Upper lobe of left lung (tissue), 4 donors: ENCODE measurements around the gene KRTAP10-11.

Source experiments
- POLR2AphosphoS5 ChIP-seq, 2 donors: sonication (generic); formaldehyde crosslinking; IDR thresholded peaks; one replicate each; pipeline ENCODE4 v1.5.1; 2017; ENCODE audit warnings: antibody characterized with exemption in 2 of 2
- TF ChIP-seq, protein P1 (sequence below), 6 experiments: fragments of 450-650 bp in 4 of 6; fragments of 200-600 bp in 2 of 6; sonication (generic) in 2 of 6; IDR thresholded peaks; one replicate each; pipeline ENCODE4 v1.5.1; 2016 to 2019; ENCODE audit warnings: antibody characterized with exemption in 6 of 6

DNA sequence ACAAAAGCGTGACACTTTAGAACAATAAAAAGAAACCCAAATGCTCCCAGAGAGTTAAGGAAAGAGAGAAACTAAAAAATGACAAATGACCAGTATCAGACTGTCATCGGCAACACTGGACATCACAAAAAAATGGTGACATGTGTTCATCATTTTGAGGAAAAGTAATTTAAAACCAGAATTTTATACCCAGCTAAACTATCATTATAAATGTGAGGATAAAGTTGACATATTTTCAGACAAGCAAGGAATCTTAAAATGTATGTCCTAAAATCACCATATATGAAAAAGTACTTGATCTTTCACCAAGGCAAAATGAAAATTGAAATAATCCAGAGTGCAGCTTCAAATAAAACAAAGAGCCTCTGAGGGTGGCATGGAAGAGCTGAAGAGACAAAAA, 1.3 kb upstream of the KRTAP10-11 start:
- TF ChIP-seq, protein P1, sequence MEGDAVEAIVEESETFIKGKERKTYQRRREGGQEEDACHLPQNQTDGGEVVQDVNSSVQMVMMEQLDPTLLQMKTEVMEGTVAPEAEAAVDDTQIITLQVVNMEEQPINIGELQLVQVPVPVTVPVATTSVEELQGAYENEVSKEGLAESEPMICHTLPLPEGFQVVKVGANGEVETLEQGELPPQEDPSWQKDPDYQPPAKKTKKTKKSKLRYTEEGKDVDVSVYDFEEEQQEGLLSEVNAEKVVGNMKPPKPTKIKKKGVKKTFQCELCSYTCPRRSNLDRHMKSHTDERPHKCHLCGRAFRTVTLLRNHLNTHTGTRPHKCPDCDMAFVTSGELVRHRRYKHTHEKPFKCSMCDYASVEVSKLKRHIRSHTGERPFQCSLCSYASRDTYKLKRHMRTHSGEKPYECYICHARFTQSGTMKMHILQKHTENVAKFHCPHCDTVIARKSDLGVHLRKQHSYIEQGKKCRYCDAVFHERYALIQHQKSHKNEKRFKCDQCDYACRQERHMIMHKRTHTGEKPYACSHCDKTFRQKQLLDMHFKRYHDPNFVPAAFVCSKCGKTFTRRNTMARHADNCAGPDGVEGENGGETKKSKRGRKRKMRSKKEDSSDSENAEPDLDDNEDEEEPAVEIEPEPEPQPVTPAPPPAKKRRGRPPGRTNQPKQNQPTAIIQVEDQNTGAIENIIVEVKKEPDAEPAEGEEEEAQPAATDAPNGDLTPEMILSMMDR (IDR thresholded peaks at IDR 0.05), result no peak
- TF ChIP-seq POLR2AphosphoS5 (IDR thresholded peaks at IDR 0.05), result no peak
